K562 (cell line): ENCODE data around the gene UQCRC1. TPM values are rescaled to one million over a fixed set of nuclear protein-coding genes. Genes with fewer than 3 reads are reported as not detected.

Experiments used
- DACH1 ChIP-seq: fragments of 450-650 bp; IDR thresholded peaks from 2 replicates; pipeline ENCODE4 v1.6.1; 2018; ENCODE audit not compliant: partially characterized antibody
- ELF4 ChIP-seq: fragments of 450-650 bp; formaldehyde crosslinking; IDR thresholded peaks from 2 replicates; pipeline ENCODE4 v1.4.0; 2022; ENCODE audit warnings: missing genetic modification characterization
- RB1 ChIP-seq: fragments of 450-650 bp; IDR thresholded peaks from 2 replicates; pipeline ENCODE4 v1.6.1; 2017; ENCODE audit warnings: low read depth, mild to moderate bottlenecking
- RUNX1 ChIP-seq: sonication (generic); IDR thresholded peaks from 2 replicates; pipeline ENCODE4 v1.6.1; 2016; ENCODE audit warnings: antibody characterized with exemption, low read depth
- SRSF7 ChIP-seq: fragments of 200-400 bp; formaldehyde crosslinking; optimal IDR thresholded peaks from 2 replicates; pipeline ENCODE3; 2017; ENCODE audit warnings: mild to moderate bottlenecking, low read depth, low read length
- TCF3 ChIP-seq: sonication (generic); formaldehyde crosslinking; IDR thresholded peaks from 2 replicates; pipeline ENCODE4 v1.4.0; 2020; ENCODE audit warnings: mild to moderate bottlenecking, missing genetic modification reagents
- TRIM25 ChIP-seq: fragments of 450-650 bp; IDR thresholded peaks from 2 replicates; pipeline ENCODE4 v1.7.0; 2016; ENCODE audit warnings: borderline replicate concordance
- UBTF ChIP-seq, 2 experiments: IDR thresholded peaks; 2 replicates each; pipeline ENCODE4 v1.6.1; 2012; ENCODE audit warnings: improper control_type of control experiment in 2 of 2, low read depth in 2 of 2, low read length in 2 of 2, borderline replicate concordance in 1 of 2
- ZBTB12 ChIP-seq: fragments of 250-450 bp; sonication (Bioruptor Pico); IDR thresholded peaks from 2 replicates; pipeline ENCODE4 v1.4.0; 2020
- ZNF507 ChIP-seq: conservative IDR thresholded peaks from 2 replicates; pipeline ENCODE4 v1.6.1; 2017; ENCODE audit warnings: missing genetic modification characterization, missing compliant biosample characterization
- polyA plus RNA-seq, 8 experiments: library from polyadenylated mRNA; depleted of rRNA in 4 of 8; stranded (reverse) in 5 of 8; unstranded in 3 of 8; fragments of >200 nt; fragmentation: Nextera tagmentation in 2 of 8; fragmentation: Illumina TruSeq in 1 of 8; extraction: Ambion mirVana in 2 of 8; extraction: Trizol in 1 of 8; gene quantifications; 2 replicates each; pipeline versions ENCODE4 v1.2.1 to v1.2.3, GENCODE V29; 2011 to 2014; ENCODE audit warnings: inconsistent platforms in 1 of 8, missing spikeins in 1 of 8
- total RNA-seq, 7 experiments: library from RNA; depleted of rRNA in 6 of 7; stranded (reverse); fragments of >200 nt in 6 of 7; fragmentation: Illumina TruSeq in 2 of 7; extraction: Trizol in 2 of 7; gene quantifications; 2 replicates each; pipeline versions ENCODE4 v1.2.1 to v1.2.3, GENCODE V29; 2011 to 2021; ENCODE audit warnings: low replicate concordance in 1 of 7
- TF ChIP-seq, protein P1 (sequence below): sonication (generic); formaldehyde crosslinking; IDR thresholded peaks from 2 replicates; pipeline ENCODE4 v1.8.1; 2023; ENCODE audit warnings: mild to moderate bottlenecking, missing genetic modification reagents
- TF ChIP-seq, protein P2 (sequence below): fragments of 450-650 bp; IDR thresholded peaks from 2 replicates; pipeline ENCODE4 v1.6.1; 2016; ENCODE audit warnings: borderline replicate concordance
- TF ChIP-seq, protein P3 (sequence below): sonication (generic); formaldehyde crosslinking; IDR thresholded peaks from 2 replicates; pipeline ENCODE4 v1.8.1; 2023; ENCODE audit warnings: mild to moderate bottlenecking, missing genetic modification reagents, moderate library complexity

Gene UQCRC1
- total and polyA plus RNA-seq, 9 of the 15 experiments (the other 6 are each of a cell fraction or from before 2014, with no cell fraction given), result 125 to 424 (median 268) TPM

- TF ChIP-seq, protein P1, sequence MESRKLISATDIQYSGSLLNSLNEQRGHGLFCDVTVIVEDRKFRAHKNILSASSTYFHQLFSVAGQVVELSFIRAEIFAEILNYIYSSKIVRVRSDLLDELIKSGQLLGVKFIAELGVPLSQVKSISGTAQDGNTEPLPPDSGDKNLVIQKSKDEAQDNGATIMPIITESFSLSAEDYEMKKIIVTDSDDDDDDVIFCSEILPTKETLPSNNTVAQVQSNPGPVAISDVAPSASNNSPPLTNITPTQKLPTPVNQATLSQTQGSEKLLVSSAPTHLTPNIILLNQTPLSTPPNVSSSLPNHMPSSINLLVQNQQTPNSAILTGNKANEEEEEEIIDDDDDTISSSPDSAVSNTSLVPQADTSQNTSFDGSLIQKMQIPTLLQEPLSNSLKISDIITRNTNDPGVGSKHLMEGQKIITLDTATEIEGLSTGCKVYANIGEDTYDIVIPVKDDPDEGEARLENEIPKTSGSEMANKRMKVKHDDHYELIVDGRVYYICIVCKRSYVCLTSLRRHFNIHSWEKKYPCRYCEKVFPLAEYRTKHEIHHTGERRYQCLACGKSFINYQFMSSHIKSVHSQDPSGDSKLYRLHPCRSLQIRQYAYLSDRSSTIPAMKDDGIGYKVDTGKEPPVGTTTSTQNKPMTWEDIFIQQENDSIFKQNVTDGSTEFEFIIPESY (CRISPR knock-in tag), result no peak
- TF ChIP-seq DACH1 (peak; percentile 34), TCF3 (peak; percentile 90), SRSF7 (no peak), RB1 (0 out of 2 replicates have a peak, but pooled peaks have one; percentile 47), UBTF (IDR thresholded peaks at IDR 0.05; ENCODE audit: borderline replicate concordance in 1 of 2, low read depth in 2 of 2, low read length in 2 of 2) (0 out of 4 replicates have a peak, but pooled peaks of 1 of the 2 experiments have one; percentile 53), ELF4 (no peak), RUNX1 (no peak), ZNF507 (tag) (no peak), TRIM25 (no peak), ZBTB12 (CRISPR knock-in tag) (no peak)
- TF ChIP-seq, protein P2, sequence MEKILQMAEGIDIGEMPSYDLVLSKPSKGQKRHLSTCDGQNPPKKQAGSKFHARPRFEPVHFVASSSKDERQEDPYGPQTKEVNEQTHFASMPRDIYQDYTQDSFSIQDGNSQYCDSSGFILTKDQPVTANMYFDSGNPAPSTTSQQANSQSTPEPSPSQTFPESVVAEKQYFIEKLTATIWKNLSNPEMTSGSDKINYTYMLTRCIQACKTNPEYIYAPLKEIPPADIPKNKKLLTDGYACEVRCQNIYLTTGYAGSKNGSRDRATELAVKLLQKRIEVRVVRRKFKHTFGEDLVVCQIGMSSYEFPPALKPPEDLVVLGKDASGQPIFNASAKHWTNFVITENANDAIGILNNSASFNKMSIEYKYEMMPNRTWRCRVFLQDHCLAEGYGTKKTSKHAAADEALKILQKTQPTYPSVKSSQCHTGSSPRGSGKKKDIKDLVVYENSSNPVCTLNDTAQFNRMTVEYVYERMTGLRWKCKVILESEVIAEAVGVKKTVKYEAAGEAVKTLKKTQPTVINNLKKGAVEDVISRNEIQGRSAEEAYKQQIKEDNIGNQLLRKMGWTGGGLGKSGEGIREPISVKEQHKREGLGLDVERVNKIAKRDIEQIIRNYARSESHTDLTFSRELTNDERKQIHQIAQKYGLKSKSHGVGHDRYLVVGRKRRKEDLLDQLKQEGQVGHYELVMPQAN, result no peak
- TF ChIP-seq, protein P3, sequence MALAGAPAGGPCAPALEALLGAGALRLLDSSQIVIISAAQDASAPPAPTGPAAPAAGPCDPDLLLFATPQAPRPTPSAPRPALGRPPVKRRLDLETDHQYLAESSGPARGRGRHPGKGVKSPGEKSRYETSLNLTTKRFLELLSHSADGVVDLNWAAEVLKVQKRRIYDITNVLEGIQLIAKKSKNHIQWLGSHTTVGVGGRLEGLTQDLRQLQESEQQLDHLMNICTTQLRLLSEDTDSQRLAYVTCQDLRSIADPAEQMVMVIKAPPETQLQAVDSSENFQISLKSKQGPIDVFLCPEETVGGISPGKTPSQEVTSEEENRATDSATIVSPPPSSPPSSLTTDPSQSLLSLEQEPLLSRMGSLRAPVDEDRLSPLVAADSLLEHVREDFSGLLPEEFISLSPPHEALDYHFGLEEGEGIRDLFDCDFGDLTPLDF, result no peak
Observed at GRCh38 chr3:48555231-48555948, 54.1 kb downstream of the UQCRC1 start (continued).
